ENCODE data around the gene ELMO2.

DNA sequence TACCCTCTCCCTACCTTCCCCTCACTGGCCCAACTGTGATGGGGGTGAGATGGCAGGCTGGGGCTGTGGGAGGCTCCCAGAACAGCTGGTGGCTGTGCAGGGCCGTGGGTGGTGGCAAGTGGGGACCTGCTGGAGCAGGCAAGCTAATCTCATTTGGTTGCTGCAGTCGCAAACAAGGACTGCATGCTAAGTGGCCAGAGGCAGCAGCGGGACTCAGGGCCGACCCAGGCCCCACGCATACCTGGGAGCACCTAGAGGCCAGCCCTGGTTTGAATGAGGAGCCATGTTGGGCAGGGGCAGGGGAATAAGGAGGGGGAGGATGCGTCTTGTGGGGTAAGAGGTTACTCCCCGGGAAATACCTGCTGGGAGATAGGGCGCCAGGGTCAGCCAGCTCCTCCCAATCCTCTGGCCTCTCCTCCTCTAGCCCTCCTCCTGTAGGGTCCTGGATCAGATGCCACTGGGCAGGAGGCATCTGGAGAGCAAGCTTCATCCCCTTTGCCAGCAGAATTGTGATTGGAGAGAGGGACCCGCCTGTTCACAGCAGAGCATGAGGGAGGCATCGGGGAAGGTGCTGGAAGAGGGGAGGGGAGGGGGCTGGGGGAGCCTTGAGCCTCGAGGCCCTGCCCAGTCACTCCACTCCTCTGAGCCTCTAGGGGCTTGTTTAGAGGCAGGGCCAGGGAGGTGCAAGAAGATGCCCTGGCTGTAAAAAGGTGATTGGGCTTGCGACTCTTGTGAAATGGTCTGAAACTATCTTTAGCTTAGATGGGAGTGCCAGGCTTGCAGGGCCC lies 73.8 kb downstream of the ELMO2 start:
- TF ChIP-seq, protein P1, sequence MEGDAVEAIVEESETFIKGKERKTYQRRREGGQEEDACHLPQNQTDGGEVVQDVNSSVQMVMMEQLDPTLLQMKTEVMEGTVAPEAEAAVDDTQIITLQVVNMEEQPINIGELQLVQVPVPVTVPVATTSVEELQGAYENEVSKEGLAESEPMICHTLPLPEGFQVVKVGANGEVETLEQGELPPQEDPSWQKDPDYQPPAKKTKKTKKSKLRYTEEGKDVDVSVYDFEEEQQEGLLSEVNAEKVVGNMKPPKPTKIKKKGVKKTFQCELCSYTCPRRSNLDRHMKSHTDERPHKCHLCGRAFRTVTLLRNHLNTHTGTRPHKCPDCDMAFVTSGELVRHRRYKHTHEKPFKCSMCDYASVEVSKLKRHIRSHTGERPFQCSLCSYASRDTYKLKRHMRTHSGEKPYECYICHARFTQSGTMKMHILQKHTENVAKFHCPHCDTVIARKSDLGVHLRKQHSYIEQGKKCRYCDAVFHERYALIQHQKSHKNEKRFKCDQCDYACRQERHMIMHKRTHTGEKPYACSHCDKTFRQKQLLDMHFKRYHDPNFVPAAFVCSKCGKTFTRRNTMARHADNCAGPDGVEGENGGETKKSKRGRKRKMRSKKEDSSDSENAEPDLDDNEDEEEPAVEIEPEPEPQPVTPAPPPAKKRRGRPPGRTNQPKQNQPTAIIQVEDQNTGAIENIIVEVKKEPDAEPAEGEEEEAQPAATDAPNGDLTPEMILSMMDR (IDR thresholded peaks at IDR 0.05; ENCODE audit: low read depth, low read length): no peak
- TF ChIP-seq MAX (IDR thresholded peaks at IDR 0.05; ENCODE audit: low read depth, low read length) (no peak), MYC (IDR thresholded peaks at IDR 0.05; ENCODE audit: low read depth, low read length) (no peak)

Data from NB4 (cell line).